Hippocampal formation (tissue), 2 donors: ENCODE measurements around the gene UBXN7.
"Not testable (repeated sequence)": the region's sequence is repeated elsewhere in the genome, so short reads cannot be mapped to it uniquely, and the experiment has no call there.

Source experiments
- DNase-seq, 2 donors: peaks; one replicate each; lab custom pipeline; 2025; lab: John Stamatoyannopoulos, UW

The UBXN7 gene, protein sequence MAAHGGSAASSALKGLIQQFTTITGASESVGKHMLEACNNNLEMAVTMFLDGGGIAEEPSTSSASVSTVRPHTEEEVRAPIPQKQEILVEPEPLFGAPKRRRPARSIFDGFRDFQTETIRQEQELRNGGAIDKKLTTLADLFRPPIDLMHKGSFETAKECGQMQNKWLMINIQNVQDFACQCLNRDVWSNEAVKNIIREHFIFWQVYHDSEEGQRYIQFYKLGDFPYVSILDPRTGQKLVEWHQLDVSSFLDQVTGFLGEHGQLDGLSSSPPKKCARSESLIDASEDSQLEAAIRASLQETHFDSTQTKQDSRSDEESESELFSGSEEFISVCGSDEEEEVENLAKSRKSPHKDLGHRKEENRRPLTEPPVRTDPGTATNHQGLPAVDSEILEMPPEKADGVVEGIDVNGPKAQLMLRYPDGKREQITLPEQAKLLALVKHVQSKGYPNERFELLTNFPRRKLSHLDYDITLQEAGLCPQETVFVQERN

DNA sequence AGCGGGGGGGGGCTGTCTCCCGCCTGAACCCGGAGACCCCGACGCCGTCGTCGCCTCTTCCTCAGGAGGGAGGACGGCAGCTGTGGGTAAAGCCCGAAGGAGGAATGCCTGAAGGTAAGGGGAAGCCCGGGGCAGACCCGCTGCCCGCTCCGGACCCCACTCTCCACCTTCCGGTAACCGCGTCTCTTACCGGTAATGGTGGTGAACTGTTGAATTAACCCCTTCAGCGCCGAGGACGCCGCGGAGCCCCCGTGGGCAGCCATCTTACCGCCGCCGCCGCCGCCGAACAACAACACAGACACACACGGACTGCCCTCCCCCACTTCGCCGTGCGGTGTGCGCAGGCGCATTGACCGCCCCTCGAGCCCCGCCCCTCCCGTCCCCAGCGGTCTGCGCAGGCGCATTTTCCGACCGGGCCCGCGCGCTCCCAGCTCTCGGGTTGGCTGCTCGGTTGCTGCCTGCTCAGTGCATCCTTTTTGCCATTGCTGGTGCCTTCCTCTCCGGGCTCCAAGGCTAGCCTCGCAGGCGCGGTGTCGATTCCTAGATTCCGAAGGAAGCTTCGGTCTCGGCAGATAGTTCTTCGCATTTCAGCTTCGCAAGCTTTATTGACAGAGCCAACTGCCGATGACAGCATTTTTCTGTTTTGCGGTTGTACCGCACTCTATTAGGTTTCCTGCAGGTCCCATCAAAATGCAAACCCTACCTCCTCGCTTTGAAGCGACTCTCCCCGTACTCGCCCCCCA, at the start of gene UBXN7:
Gene UBXN7 (minus strand): TSS at position 291 of the 743 bp plus-strand sequence. CDS start 28 bp downstream, at position 263.
- peak; percentile 92 to 94 for DNase-seq

DNA sequence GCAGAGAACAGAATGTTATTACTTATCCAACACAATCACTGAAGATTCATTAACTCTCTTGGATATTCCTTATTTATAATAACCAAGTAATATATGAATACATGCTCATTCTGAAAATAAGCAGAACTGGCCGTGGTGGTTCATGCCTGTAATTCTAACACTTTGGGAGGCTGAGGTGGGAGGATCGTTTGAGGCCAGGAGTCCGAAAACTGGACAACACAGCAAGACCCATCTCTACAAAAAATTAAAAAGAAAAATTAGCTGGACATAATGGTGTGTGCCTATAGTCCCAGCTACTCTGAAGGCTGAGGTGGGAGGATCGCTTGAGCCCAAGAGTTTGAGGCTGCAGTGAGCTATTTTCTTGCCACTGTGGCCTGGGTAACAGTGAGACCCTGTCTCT, 45.5 kb upstream of the UBXN7 start:
- DNase-seq: no peak

DNA sequence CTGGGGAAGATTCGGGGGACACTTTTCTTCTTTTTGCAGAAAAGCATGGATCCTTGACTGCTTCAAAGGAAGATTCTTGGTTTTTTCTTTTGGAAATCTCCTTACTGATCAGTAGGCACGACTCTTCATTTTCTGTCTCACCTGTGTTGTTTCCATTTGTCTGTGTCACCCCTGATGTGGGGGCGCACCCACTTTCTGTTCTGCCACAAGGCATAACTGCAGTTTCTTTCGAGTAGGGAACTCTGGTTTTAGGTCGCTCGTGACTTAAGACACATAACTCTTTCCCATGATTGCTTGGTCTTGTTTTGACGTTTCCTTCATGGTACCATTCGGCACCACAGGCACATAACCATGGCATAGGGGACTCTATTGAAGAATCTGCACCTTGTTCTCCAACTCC, 40.1 kb upstream of the UBXN7 start:
- no peak for DNase-seq

DNA sequence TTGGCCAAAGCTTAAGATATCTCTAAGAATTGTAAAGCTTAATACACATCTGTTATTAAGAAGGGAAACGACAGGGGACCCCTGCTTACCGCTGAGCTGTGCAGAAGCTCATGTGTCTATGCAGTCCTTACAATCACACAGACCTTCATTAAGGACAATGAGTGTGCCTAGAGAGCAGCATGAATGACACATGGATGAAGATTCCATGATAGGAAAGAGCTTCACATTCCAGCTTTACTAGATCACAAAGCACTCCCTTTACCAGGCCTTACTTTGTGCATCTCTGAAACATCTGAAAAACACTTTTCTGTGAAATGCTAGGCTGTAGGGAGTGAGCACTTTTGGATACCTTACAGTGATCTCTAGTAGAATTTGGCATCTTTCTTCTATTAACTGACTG, 39.3 kb upstream of the UBXN7 start:
- no peak for DNase-seq

DNA sequence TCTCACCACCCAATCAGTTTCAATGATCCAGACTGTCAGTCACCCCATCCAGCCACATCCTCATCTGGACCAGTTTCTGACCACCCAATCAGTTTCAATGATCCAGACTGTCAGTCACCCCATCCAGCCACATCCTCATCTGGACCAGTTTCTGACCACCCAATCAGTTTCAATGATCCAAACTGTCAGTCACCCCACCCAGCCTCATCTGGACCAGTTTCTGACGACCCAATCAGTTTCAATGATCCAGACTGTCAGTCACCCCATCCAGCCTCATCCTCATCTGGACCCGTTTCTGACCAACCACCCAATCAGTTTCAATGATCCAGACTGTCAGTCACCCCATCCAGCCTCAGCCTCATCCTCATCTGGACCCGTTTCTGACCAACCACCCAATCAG, 38.0 kb upstream of the UBXN7 start:
- DNase-seq: not testable (repeated sequence)

DNA sequence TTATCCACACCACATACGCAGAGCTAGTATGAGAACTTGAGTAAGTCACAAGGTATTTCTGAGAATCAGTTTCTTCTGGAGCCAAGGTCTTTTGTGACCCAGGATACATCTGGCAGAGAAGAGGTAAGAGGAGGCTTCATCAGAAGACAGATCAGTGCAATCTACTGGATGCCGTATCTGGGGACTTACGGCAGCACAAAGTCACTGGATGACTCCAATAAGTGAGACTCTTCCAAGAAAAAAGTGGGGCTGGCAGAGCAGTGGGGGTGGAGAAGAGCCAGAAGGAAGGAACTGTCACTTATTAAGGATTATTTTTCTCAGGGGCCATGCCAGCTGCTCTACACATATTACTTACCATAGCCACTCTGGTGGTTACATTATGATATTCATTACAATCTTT, 31.6 kb upstream of the UBXN7 start:
- no peak for DNase-seq

DNA sequence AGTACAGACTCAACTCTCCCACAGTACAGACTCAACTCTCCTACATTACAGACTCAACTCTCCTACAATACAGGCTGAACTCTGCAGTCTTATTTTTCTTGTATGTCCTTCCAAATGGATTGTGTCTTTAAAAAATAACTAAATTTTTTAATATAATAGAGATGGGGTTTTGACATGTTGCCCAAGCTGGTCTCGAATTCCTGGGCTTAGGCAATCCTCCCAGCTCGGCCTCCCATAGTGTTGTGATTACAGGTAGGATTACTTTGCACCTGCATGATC, 31.2 kb upstream of the UBXN7 start:
- no peak for DNase-seq

DNA sequence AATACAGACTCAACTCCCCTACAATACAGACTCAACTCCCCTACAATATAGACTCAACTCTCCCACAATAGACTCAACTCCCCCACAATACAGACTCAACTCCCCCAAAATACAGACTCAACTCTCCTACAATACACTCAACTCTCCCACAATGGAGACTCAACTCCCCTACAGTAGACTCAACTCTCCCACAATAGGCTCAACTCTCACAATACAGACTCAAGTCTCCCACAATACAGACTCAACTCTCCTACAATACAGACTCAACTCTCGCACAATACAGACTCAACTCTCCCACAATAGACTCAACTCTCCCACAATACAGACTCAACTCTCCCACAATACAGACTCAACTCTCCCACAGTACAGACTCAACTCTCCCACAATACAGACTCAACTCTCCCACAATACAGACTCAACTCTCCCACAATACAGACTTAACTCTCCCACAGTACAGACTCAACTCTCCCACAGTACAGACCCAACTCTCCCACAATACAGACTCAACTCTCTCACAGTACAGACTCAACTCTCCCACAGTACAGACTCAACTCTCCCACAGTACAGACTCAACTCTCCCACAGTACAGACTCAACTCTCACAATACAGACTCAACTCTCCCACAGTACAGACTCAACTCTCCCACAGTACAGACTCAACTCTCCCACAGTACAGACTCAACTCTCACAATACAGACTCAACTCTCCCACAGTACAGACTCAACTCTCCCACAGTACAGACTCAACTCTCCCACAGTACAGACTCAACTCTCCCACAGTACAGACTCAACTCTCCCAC, 30.7 kb upstream of the UBXN7 start:
- DNase-seq: not testable (repeated sequence)

DNA sequence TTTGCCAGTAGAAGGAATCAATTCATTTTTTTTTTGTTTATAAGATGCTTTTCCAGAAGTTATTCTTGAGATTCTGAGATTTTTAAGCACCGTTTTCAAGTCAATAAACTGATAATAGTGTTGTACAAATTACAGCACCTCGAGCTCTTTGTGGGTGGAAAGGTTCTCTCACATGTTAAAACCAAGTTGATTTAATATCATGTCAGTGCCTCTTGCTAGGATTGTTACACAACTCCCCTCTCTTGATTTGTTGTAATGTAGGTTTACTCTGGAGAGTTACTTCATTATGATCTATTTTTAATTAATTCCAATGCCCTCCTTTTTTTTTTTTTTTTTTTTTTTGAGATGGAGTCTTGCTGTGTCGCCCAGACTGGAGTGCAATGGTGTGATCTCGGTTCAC, 25.8 kb upstream of the UBXN7 start:
- no peak for DNase-seq

DNA sequence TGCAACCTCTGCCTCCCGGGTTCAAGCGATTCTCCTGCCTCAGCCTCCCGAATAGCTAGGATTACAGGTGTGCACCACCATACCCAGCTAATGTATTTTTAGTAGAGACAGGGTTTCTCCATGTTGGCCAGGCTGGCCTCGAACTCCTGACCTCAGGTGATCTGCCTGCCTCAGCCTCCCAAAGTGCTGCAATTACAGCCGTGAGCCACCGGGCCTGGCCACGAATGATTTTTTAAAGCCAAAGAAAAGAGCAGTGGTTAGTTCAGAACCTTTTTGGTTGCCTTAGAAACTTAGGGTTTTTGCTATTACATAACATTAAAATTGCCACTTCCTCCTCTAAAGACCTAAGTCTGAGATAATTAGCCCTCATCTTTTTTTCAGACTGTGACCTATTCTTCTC, 25.2 kb upstream of the UBXN7 start:
- not testable (repeated sequence) for DNase-seq

DNA sequence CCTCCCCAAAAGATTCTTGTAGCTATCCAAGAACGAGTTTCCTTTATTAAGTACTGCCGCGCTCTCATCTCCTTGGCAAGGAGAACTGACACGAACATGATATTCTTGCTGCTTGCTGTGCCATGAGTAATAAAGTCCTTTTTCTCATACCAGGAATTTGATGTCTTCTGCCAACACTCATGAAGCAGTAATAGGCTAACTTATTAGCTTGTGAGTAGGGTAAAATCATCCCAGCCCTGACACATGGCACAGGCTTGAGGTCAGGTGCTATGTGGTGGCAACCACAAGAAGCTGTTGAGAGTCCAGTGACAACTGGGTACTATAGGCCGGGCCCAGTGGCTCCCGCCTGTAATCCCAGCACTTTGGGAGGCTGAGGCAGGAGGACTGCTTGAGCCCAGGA, 22.7 kb upstream of the UBXN7 start:
- DNase-seq: no peak

DNA sequence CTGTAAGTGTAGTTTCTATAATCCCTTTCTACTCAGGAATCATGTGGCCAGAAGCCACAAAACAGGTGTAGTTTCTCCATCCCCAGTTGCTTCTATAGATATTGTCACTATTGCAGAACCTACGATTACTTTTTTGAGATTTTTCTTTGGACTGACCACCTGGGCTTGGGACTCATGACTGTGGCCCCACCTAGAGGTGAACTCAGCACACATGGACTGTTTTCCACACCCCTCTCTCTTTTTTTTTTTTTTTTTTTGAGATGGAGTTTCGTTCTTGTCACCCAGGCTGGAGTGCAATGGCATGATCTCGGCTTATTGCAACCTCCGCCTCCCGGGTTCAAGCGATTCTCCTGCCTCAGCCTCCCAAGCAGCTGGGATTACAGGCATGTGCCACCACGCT, 13.2 kb upstream of the UBXN7 start:
- DNase-seq: not testable (repeated sequence)

DNA sequence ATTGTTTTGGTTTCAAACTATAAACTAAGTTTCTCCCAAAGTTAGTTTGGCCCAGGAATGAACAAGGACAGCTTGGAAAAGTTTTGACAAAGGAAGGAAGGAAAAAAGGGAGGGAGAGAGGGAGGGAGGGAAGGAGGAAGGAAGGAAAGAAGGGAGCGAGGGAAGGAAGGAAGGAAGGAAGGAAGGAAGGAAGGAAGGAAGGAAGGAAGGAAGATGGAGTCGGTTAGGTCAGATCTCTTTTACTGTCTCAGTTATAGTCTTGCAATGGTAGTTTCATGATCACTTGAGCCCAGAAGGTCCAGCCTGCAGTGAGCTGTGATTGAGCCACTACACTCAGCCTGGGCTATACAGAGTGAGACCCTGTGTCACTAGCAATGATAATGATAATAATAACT, 12.3 kb upstream of the UBXN7 start:
- no peak for DNase-seq

DNA sequence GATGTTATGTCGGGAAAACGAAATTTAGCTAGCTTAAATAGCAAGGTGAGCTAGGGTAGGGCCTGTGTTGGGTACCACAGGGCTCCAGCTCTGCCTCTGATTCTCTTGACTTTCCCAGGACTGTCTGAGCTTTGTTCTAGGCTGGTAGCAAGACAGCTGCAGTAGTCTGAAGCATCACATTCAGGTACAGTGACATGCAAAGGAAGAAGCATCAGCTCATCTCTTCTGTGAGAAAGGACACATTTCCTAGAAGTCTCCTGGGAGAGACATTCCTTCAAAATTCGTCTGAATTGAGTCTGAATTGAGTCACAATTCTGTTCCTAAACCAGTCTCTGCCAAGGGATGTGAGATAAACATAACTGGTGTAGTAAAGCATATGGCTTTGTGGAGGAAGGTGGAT, 8.5 kb upstream of the UBXN7 start:
- no peak for DNase-seq

DNA sequence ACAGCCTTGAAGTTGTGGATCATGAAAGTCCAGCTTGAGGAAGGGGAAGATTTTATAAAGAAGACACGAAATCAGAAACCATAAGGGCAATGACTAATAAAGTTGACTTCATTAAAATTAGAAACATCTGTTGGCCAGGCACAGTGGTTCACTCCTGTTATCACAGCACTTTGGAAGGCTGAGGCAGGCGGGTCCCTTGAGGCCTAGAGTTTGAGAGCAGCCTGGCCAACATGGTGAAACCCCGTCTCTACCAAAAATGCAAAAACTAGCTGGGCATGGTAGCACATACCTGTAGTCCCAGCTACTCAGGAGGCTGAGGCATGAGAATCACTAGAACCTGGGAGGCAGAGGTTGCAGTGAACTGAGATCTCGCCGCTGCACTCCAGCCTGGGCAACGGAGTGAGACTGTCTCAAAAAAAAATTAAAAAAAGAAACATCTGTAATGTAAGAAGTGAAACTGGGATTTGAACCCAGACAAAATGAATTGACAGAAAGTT, 7.9 kb upstream of the UBXN7 start:
- no peak for DNase-seq

DNA sequence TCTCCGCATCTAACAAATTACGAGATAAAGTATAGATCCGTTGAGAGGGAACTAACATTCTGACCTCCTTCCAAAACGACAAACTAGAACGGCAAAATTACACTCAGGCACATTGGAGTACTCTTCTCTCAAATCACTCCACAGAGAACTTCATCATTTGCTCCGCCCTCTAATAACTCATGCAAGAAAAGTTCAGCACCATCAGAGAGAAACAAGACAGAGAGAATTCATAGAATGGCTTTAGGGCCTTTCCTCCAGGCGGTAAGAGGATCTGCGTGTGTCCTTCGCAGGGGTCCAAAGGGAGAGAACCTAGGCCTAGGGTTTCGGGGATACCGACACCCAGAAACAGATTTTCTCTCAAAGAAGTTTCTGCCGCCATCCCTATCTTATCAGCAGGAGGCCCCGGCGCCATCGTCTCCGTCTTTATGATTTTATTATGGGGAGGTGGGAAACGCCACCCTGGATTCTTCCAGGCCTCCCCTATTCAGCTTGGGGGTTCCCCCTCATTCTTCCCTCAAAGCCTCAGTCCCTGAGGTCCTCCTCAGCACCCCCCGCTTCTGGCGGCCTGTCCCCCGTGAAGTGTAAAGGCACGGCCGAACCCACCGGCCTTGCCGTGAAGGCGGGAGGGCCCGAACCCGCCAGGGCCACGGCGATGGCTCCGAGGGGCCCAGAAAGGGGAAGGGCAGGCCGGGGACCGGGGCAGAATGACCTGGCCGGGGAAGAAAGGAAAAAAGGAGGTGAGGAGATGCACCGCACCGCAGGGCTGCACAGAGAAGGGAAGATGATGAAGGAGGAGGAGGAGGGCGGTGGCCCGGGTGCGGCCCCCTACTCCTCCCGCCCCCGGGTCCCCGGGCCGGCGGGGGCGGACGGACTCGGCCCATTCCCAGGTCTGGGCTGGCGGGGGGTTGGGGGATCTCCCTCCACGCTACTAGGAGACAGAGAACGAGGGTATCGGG, 768 bp downstream of the UBXN7 start:
- DNase-seq: peak; percentile 31 to 42

DNA sequence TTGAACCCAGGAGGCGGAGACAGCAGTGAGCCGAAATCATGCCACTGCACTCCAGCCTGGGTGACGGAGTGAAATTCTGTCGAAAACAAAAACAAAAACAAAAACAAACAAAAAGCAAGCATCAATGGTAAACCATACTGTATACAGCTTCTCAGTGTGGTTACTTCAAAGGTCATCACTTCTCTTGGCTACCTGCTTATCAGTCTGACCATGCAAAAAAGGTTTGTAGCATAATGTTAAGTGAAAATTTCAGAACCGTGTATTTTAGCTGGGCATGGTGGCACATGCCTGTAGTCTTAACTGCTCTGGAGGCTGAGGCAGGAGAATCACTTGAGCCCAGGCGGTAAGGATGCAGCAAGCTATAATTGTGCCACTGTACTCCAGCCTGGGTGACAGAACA, 4.2 kb downstream of the UBXN7 start:
- DNase-seq: no peak

DNA sequence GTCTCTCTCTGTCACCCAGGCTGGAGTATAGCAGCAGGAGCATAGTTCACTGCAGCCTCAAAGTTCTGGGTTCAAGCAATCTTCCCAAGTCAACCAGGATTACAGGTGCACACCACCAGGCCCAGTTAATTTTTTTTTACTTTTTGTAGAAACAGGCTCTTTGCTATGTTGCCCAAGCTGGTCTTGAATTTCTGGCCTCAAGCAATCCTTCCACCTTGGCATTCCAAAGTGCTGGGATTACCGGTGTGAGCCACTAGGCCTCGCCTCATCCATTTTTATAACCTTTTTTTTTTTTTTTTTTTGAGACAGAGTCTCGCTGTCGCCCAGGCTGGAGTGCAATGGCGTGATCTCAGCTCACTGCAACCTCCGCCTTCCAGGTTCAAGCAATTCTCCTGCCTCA, 7.8 kb downstream of the UBXN7 start:
- DNase-seq: not testable (repeated sequence)

DNA sequence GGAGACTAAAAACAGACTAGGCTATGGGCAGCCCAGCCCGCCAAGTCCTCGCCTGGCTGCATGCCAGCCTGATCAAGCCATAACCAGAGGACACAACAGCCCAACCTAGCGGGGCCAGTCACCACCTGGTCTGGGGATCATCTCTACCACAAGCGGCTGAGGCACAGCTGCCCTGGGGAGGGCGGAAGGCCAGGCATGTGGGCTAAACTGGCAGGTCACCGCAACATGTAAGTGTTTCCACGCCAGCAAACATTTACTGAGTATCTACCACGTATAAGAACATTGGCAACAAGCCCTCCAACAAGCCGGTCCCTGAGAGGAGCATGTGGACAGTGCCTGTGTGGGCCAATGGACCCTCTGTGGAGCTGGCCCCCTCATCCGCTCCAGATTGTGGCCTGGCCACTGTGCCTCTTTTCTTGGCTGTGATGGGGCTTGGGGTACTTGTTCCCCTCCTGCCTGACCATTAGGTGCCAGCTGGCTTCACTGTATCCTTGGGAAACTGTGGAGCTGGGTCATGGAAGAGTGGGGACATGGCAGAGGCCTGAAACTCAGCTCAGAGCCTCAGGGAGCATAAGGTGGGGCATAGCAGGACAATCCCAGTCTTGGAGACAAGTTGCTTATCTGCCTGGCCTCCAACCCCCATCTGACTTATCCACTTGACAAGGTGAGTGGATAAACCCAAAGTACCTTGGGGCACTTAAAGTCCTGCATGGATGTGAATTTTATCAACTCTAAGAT, 9.0 kb downstream of the UBXN7 start:
- DNase-seq: peak in 1 of 2 donors; percentile 3

DNA sequence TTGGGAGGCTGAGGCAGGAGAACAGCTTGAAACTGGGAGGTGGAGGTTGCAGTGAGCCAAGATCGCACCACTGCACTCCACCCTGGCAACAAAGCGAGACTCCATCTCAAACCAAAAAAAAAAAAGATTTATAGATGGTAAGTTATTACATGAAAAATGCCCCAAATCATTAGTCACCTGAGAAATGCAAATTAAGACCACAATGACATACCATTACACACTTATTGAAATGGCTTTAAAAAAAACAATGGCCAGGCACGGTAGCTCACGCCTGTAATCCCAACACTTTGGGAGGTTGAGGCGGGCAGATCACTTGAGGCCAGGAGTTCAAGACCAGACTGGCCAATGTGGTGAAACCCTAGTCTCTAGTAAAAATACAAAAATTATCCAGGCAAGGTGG, 10.6 kb downstream of the UBXN7 start:
- DNase-seq: not testable (repeated sequence)

DNA sequence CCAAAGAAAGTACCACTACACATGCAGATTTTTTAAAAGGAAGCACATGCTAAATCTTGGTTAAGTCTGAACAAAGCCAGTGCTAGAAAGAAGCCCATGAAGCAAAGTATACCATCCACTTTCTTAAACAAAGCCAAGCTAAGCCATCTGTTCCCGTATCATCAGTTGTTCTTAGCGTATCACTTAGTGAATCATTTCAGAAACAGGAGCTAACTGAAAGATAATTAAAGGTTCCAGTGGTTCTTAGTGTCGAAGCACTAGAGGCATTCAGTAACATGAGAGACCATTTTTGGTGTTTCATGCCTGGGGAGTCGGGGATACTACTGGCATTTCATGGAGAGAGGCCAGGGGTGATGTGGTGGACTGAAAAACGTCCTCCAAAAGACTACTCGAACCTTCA, 12.8 kb downstream of the UBXN7 start:
- DNase-seq: no peak
